Naive thymus-derived CD4-positive, alpha-beta T cell (primary cell): ENCODE measurements around the gene FAM217A. TPM values are rescaled to one million over a fixed set of nuclear protein-coding genes. Genes with fewer than 3 reads are reported as not detected.
A peak's percentile ranks its signal among the peaks of the same experiment; 100 is the strongest.

Experiments used
- ATAC-seq: fragments of 150-1000 bp; cut with Tn5 transposase; 2 replicates; pipeline ENCODE4 v1.10.0; 2021; ENCODE audit warnings: mild to moderate bottlenecking, moderate library complexity
- CTCF ChIA-PET: fragments of 350-600 bp; sonication (Branson Sonifier 250); formaldehyde crosslinking; loops from one replicate; lab custom pipeline; 2021; ENCODE audit warnings: antibody characterized with exemption; lab: Charles Lee
- POLR2A ChIA-PET: fragments of 350-600 bp; sonication (Branson Sonifier 250); formaldehyde crosslinking; loops from one replicate; lab custom pipeline; 2021; ENCODE audit warnings: antibody characterized with exemption, inconsistent platforms; lab: Charles Lee
- DNase-seq, 9 donors: peaks; one replicate each; pipeline versions ENCODE4 v3.0.0 to v3.0.0-alpha.2; 2020 to 2022; ENCODE audit warnings: mixed read lengths in 1 of 9
- H3K27ac ChIP-seq: one replicate; pipeline ENCODE4 v1.7.0; 2013; ENCODE audit warnings: mild to moderate bottlenecking, low read depth, low read length, moderate library complexity
- H3K27me3 ChIP-seq, 2 donors: one replicate each; pipeline ENCODE4 v1.7.0; 2013; ENCODE audit warnings: low read length in 2 of 2, mild to moderate bottlenecking in 2 of 2, moderate library complexity in 2 of 2; ENCODE audit not compliant: control insufficient read depth in 2 of 2, insufficient read depth in 2 of 2
- H3K36me3 ChIP-seq, 3 experiments: 1 replicate in 2 of 3; 2 replicates in 1 of 3; pipeline ENCODE4 v1.7.0; 2013; ENCODE audit warnings: low read length in 3 of 3, mild to moderate bottlenecking in 3 of 3, moderate library complexity in 1 of 3; ENCODE audit not compliant: insufficient read depth in 3 of 3, control insufficient read depth in 2 of 3
- H3K4me1 ChIP-seq, 2 donors: one replicate each; pipeline ENCODE4 v1.7.0; 2013; ENCODE audit warnings: low read length in 2 of 2, mild to moderate bottlenecking in 2 of 2, moderate library complexity in 1 of 2; ENCODE audit not compliant: control insufficient read depth in 2 of 2, insufficient read depth in 2 of 2
- H3K4me3 ChIP-seq: 2 replicates; pipeline ENCODE4 v1.7.0; 2013; ENCODE audit warnings: mild to moderate bottlenecking, low read length
- H3K9me3 ChIP-seq, 3 experiments: 1 replicate in 2 of 3; 2 replicates in 1 of 3; pipeline ENCODE4 v1.7.0; 2013; ENCODE audit warnings: low read length in 3 of 3; ENCODE audit not compliant: control insufficient read depth in 2 of 3
- H3K27ac Mint-ChIP-seq, 9 donors: one replicate each; pipeline ENCODE4 v1.8.0; 2020 to 2022; ENCODE audit warnings: mixed read lengths in 9 of 9, mild to moderate bottlenecking in 8 of 9, moderate library complexity in 5 of 9, inconsistent platforms in 2 of 9
- H3K27me3 Mint-ChIP-seq, 5 donors: one replicate each; pipeline ENCODE4 v1.8.0; 2021 to 2022; ENCODE audit warnings: mixed read lengths in 5 of 5, mild to moderate bottlenecking in 1 of 5
- H3K36me3 Mint-ChIP-seq, 5 donors: one replicate each; pipeline ENCODE4 v1.8.0; 2020 to 2022; ENCODE audit warnings: mixed read lengths in 5 of 5, mild to moderate bottlenecking in 3 of 5, inconsistent platforms in 1 of 5
- H3K4me1 Mint-ChIP-seq, 7 donors: one replicate each; pipeline ENCODE4 v1.8.0; 2020 to 2022; ENCODE audit warnings: mixed read lengths in 7 of 7, mild to moderate bottlenecking in 3 of 7, inconsistent platforms in 1 of 7
- H3K4me3 Mint-ChIP-seq, 10 donors: one replicate each; pipeline ENCODE4 v1.8.0; 2020 to 2022; ENCODE audit warnings: mild to moderate bottlenecking in 10 of 10, mixed read lengths in 10 of 10, moderate library complexity in 6 of 10, inconsistent platforms in 2 of 10
- H3K9me3 Mint-ChIP-seq, 11 donors: one replicate each; pipeline ENCODE4 v1.8.0; 2020 to 2022; ENCODE audit warnings: mixed read lengths in 11 of 11, mild to moderate bottlenecking in 4 of 11, inconsistent platforms in 1 of 11, moderate library complexity in 1 of 11
- intact Hi-C, 2 donors: fragments of 100-400 bp; cut with micrococcal nuclease; formaldehyde crosslinking; loops; one replicate each; pipeline ENCODE4 v1.15.1; 2023
- polyA plus RNA-seq, 2 donors: library from polyadenylated mRNA; unstranded; fragments of 300-500 nt; fragmentation: Illumina TruSeq; gene quantifications; one replicate each; pipeline ENCODE4 v1.2.3, GENCODE V29; 2021
- total RNA-seq, 6 experiments: library from RNA in 5 of 6; stranded (reverse) in 5 of 6; gene quantifications; 1 replicate in 5 of 6; 2 replicates in 1 of 6; pipeline ENCODE4 v1.2.3 and lab custom pipeline; 2021 to 2026

FAM217A gene
- total and polyA plus RNA-seq, 7 experiments from 2014 or later: 0.16 TPM; not detected in 6

DNA sequence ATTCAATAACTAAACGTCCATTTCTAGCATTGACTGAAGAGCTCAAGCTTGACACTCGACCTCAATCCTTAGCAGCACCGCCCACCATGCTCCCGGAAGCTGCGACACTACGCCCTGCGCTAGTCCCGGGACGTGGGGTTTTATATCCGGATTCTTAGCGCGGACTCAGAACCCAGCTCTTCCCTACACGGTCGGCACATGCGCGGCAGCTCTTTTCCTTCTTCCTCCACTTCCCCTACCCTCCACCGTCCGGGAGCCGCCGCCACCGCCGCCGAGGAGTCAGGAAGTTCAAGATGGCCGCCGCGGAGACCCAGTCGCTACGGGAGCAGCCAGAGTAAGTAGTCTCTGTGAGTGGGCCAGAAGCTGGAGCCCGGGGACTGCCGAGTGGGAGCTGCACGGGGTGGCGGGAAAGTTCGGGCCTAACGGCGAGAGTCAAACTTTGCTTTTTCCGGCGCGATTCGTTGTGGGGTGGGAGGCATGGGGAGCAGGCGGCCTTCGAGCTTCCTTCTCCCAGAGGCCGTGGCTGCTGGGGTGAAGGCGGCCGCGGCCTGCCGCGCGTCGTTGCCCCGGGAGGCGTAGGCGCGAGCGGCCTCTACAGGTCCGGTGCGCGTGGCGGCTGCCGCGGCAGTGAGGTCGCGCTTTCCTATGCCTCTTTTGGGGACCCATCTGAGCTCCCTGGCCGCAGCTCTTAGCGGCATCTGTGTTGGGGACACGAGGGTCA lies 57.6 kb downstream of the FAM217A start:
- Mint-ChIP-seq H3K4me1 (peaks cover 37 to 84% (median 64%) of the 10 kb centered on the region in 7 donors), H3K27ac (peak overlapping the region; percentile 94 to 100 (median 99)), H3K9me3 (peaks cover 0 to 5% (median 0%) of the 10 kb centered on the region in 11 donors), H3K4me3 (peak overlapping the region; percentile 92 to 99 (median 98)), H3K36me3 (peaks cover 0 to 16% (median 4%) of the 10 kb centered on the region in 5 donors), H3K27me3 (no peaks in the 10 kb centered on the region)
- Histone ChIP-seq H3K27ac (peak overlapping the region; percentile 95), H3K4me3 (peak overlapping the region; percentile 76), H3K9me3 (no peaks in the 10 kb centered on the region), H3K27me3 (no peaks in the 10 kb centered on the region), H3K36me3 (peaks cover 0 to 7% (median 3%) of the 10 kb centered on the region in 3 experiments), H3K4me1 (peaks cover 39 to 48% of the 10 kb centered on the region in 2 donors)
- CTCF ChIA-PET: interaction anchor here (0.7 to 2.6 kb wide), 18 partner anchors 8 to 914 kb away, joined by 3 to 16 read pairs (median 4); partner anchors contain the start of genes ECI2 and FAM50B
- POLR2A ChIA-PET: interaction anchor here (0.6 to 2.2 kb wide), 23 partner anchors 8 to 1180 kb away, joined by 3 to 20 read pairs (median 4); partner anchors contain the start of genes CDYL, ECI2, FAM50B and PSMG4
- peak; percentile 73 for ATAC-seq
- intact Hi-C loops: loop anchor here (1.0 to 5.0 kb wide), 13 partner anchors 30 to 1254 kb away; partner anchors contain the start of genes FARS2 (in 2 of the 2), LYRM4 (in 2 of the 2), BPHL (in 1 of the 2) and CDYL (in 1 of the 2)
- DNase-seq: peak; percentile 72 to 87 (median 82)

DNA sequence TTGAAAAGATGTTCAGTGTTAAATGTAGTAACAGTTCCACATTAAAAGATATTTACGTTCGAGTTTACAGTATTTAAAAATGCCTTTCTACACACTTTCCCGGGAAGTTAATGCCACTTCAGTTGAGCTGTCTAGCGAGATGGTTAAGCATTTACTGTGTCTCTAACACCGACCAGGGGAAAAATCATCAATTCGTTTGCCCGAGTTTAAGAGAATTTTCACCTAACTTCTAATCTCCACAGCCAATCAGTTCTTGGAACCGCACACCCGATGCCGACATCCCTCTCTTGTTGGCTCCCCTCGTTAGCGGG lies 58.2 kb downstream of the FAM217A start:
- ATAC-seq (no peak), DNase-seq (no peak)
- peaks cover 0 to 5% (median 0%) of the 10 kb centered on the region in 11 donors for H3K9me3 Mint-ChIP-seq
- peak overlapping the region; percentile 92 to 99 (median 98) for H3K4me3 Mint-ChIP-seq
- H3K4me1 Mint-ChIP-seq: peaks cover 40 to 88% (median 69%) of the 10 kb centered on the region in 7 donors
- ChIA-PET POLR2A (interaction anchor here (0.5 to 2.2 kb wide), 19 partner anchors 9 to 1179 kb away, joined by 3 to 20 read pairs (median 6); partner anchors contain the start of genes ECI2, FAM50B, PSMG4 and RIPK1), CTCF (interaction anchor here (0.9 to 2.6 kb wide), 12 partner anchors 8 to 769 kb away, joined by 4 to 16 read pairs (median 5); partner anchors contain the start of genes ECI2 and FAM50B)
- H3K4me1 ChIP-seq: peaks cover 39 to 47% of the 10 kb centered on the region in 2 donors
- H3K9me3 ChIP-seq: no peaks in the 10 kb centered on the region
- H3K27ac ChIP-seq: peak overlapping the region; percentile 95
- peaks cover 0 to 7% (median 3%) of the 10 kb centered on the region in 3 experiments for H3K36me3 ChIP-seq
- H3K36me3 Mint-ChIP-seq: peaks cover 0 to 20% (median 4%) of the 10 kb centered on the region in 5 donors
- peak overlapping the region; percentile 76 for H3K4me3 ChIP-seq
- no peaks in the 10 kb centered on the region for H3K27me3 ChIP-seq
- H3K27me3 Mint-ChIP-seq: no peaks in the 10 kb centered on the region
- intact Hi-C loops: loop anchor here (1.0 to 5.0 kb wide), 13 partner anchors 29 to 1253 kb away; partner anchors contain the start of genes FARS2 (in 2 of the 2), LYRM4 (in 2 of the 2), BPHL (in 1 of the 2) and CDYL (in 1 of the 2)
- peak overlapping the region; percentile 94 to 100 (median 99) for H3K27ac Mint-ChIP-seq

DNA sequence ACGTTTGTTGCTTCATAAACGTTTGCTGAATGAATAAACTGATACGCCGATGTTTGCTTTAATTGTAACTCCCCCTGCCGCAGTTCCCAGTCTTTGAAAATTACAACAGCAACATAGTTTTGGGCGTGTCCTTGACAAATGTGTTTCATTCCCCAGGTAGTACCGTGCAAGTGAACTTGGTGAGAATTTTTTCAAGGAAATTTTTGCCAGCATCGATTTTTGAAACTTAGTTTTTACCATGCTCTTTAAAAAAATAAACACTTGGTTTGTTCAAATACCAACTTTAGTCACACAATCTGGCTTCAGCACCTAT lies 60.1 kb downstream of the FAM217A start:
- Mint-ChIP-seq H3K4me1 (peaks cover 46 to 88% (median 70%) of the 10 kb centered on the region in 7 donors), H3K4me3 (peak overlapping the region; percentile 86 to 99 (median 94)), H3K9me3 (peaks cover 0 to 5% (median 0%) of the 10 kb centered on the region in 11 donors), H3K27ac (peak overlapping the region; percentile 95 to 100 (median 96)), H3K36me3 (peaks cover 4 to 29% (median 9%) of the 10 kb centered on the region in 5 donors), H3K27me3 (no peaks in the 10 kb centered on the region)
- DNase-seq (no peak), ATAC-seq (no peak)
- peaks cover 0 to 4% (median 3%) of the 10 kb centered on the region in 3 experiments for H3K36me3 ChIP-seq
- ChIA-PET CTCF (interaction anchor here (0.9 to 1.5 kb wide), 4 partner anchors 168 to 1272 kb away, joined by 3 to 4 read pairs (median 3); no protein-coding TSS in a partner anchor), POLR2A (interaction anchor here (0.6 to 3.1 kb wide), 6 partner anchors 9 to 170 kb away, joined by 3 to 26 read pairs (median 8); partner anchors contain the start of genes ECI2 and FAM50B)
- intact Hi-C loops: loop anchor here (1.0 to 10.0 kb wide), 17 partner anchors 9 to 1983 kb away; partner anchors contain the start of genes FAM50B (in 2 of the 2), BPHL (in 1 of the 2), ECI2 (in 1 of the 2) and GMDS (in 1 of the 2)
- H3K4me1 ChIP-seq: peaks cover 32 to 39% of the 10 kb centered on the region in 2 donors
- peak overlapping the region; percentile 95 for H3K27ac ChIP-seq
- peak overlapping the region; percentile 76 for H3K4me3 ChIP-seq
- no peaks in the 10 kb centered on the region for H3K27me3 ChIP-seq
- no peaks in the 10 kb centered on the region for H3K9me3 ChIP-seq

Other genes with a start within 250 kb of the FAM217A start
- gene FAM50B, start 229.8 kb downstream of the FAM217A start, total RNA-seq: 10 to 100 TPM in 3 of 5 experiments, 1 to 10 TPM in 2; 3.4 to 14.1 (median 12.0) TPM
- gene FAM50B, start 229.8 kb downstream of the FAM217A start, polyA plus RNA-seq: 10 to 100 TPM in 1 of 2 donors, 1 to 10 TPM in 1; 6.4 to 22.9 TPM
- 10 to 100 TPM; 19.9 to 69.0 (median 28.4) TPM for gene ECI2, start 56.4 kb upstream of the FAM217A start, total RNA-seq
- 10 to 100 TPM; 72.1 to 94.4 TPM for gene ECI2, start 56.4 kb upstream of the FAM217A start, polyA plus RNA-seq